AG04450 (cell line): Measurements from ENCODE around the gene SKIDA1. TPM values are rescaled to one million over a fixed set of nuclear protein-coding genes. Genes with fewer than 3 reads are reported as not detected.

Experiments used
- CTCF ChIA-PET: fragments of 300-600, 350-600 bp; formaldehyde crosslinking; extraction: SDS; loops from one replicate; lab custom pipeline; 2022; ENCODE audit warnings: antibody characterized with exemption, inconsistent platforms; lab: Charles Lee
- POLR2A ChIA-PET: fragments of 350-600 bp; formaldehyde crosslinking; extraction: SDS; loops from one replicate; lab custom pipeline; 2021; ENCODE audit warnings: antibody characterized with exemption, inconsistent platforms; lab: Yijun Ruan, JAX
- DNase-seq: peaks from one replicate; pipeline ENCODE4 v3.0.0-alpha.2; 2011; ENCODE audit warnings: low read depth, low spot score
- H3K27ac ChIP-seq: one replicate; pipeline ENCODE4 v1.5.1; 2012; ENCODE audit warnings: low read depth, low read length, control low read depth
- H3K27me3 ChIP-seq: one replicate; pipeline ENCODE4 v1.6.0; 2012; ENCODE audit warnings: low read length; ENCODE audit not compliant: control insufficient read depth, insufficient read depth
- H3K4me3 ChIP-seq: 2 replicates; pipeline ENCODE4 v1.5.1; 2011; ENCODE audit warnings: mild to moderate bottlenecking, low read depth, low read length, control low read depth
- H3K9me3 ChIP-seq: 2 replicates; pipeline ENCODE4 v1.5.1; 2012; ENCODE audit warnings: low read length; ENCODE audit not compliant: control insufficient read depth, insufficient read depth
- CTCF ChIP-seq: IDR thresholded peaks from 2 replicates; pipeline ENCODE4 v1.5.1; 2011; ENCODE audit warnings: low read depth, low read length, control low read depth, inconsistent platforms
- polyA plus RNA-seq: library from polyadenylated mRNA; depleted of rRNA; stranded (reverse); fragments of >200 nt; gene quantifications from 2 replicates; pipeline ENCODE4 v1.2.3, GENCODE V29; 2011

The SKIDA1 gene
- polyA plus RNA-seq, 1 experiment: 0.62 TPM

- H3K27ac ChIP-seq: no peak overlapping the region
- DNase-seq: no peak
- no peak for TF ChIP-seq CTCF
- no peaks in the 10 kb centered on the region for H3K9me3 ChIP-seq
- no peaks in the 10 kb centered on the region for H3K27me3 ChIP-seq
- no peak overlapping the region for H3K4me3 ChIP-seq
- ChIA-PET POLR2A (no interaction called here), CTCF (interaction anchor here (1.0 kb wide), 2 partner anchors 33 to 202 kb away, joined by 3 read pairs; no protein-coding TSS in a partner anchor)
These were observed 3.8 kb upstream of the SKIDA1 start for GRCh38 chr10:21529032-21529910.

- H3K9me3 ChIP-seq: no peaks in the 10 kb centered on the region
- no peak for DNase-seq
- no peaks in the 10 kb centered on the region for H3K27me3 ChIP-seq
- no peak overlapping the region for H3K27ac ChIP-seq
- H3K4me3 ChIP-seq: peak overlapping the region; percentile 59
- CTCF ChIA-PET: interaction anchor here (1.0 kb wide), 2 partner anchors 10 to 36 kb away, joined by 3 to 4 read pairs; no protein-coding TSS in a partner anchor
- POLR2A ChIA-PET: no interaction called here
- TF ChIP-seq CTCF: no peak
These were observed 3.0 kb upstream of the SKIDA1 start for GRCh38 chr10:21528236-21529031.

DNA sequence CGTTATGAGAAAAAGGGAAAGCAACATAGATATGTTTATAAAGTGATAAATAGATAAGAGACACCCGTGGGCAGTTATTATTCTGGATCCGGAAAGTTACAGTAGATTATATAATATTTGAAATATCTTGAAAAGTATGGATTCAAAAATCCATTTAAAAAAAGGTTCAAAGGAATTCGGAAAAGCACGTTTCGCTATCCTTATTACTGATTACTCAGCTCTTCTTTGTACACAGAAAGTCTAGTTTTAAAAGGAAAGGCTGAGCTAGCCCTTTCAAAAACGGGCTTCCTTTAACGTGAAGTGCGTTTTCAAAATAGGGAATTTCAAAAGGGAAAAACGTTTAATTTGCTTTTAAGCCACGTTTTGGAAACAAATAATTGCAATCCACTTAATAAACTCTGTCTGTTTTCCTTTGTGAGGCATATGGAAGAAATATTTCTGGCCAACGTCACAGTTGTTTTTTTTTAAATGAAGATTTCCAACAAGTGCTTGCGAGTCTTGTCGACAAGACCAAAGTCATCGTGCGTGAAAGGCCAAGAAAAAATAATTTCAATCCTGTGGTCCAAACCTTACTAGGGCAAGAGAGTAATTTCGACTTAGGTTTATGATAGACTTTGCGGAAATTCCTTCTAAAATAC lies 2.2 kb upstream of the SKIDA1 start:
- Histone ChIP-seq H3K4me3 (peak overlapping the region; percentile 59), H3K9me3 (no peaks in the 10 kb centered on the region), H3K27me3 (no peaks in the 10 kb centered on the region), H3K27ac (peak overlapping the region; percentile 87)
- POLR2A ChIA-PET: interaction anchor here (0.7 to 1.3 kb wide), 2 partner anchors 9 to 13 kb away, joined by 5 to 6 read pairs; no protein-coding TSS in a partner anchor
- CTCF ChIA-PET: interaction anchor here (1.0 to 1.4 kb wide), 3 partner anchors 9 to 193 kb away, joined by 3 to 4 read pairs (median 4); no protein-coding TSS in a partner anchor
- TF ChIP-seq CTCF: no peak
- DNase-seq: no peak

- TF ChIP-seq CTCF: no peak
- H3K27me3 ChIP-seq: no peaks in the 10 kb centered on the region
- peak overlapping the region; percentile 88 for H3K27ac ChIP-seq
- ChIA-PET POLR2A (interaction anchor here (0.7 to 1.3 kb wide), 3 partner anchors 9 to 23 kb away, joined by 5 to 8 read pairs (median 6); no protein-coding TSS in a partner anchor), CTCF (interaction anchor here (0.7 to 1.4 kb wide), 4 partner anchors 8 to 194 kb away, joined by 3 to 7 read pairs (median 4); no protein-coding TSS in a partner anchor)
- no peaks in the 10 kb centered on the region for H3K9me3 ChIP-seq
- no peak for DNase-seq
- H3K4me3 ChIP-seq: peak overlapping the region; percentile 59
These were observed 1.5 kb upstream of the SKIDA1 start for GRCh38 chr10:21526860-21527597.
